Osteocyte (in vitro differentiated cells): ENCODE results near the gene IMMP2L. TPM values are rescaled to one million over a fixed set of nuclear protein-coding genes. Genes with fewer than 3 reads are reported as not detected.
"Not testable (repeated sequence)": the region's sequence is repeated elsewhere in the genome, so short reads cannot be mapped to it uniquely, and the experiment has no call there.

Experiments
- DNase-seq: peaks from one replicate; pipeline ENCODE4 v3.0.0; 2021; ENCODE audit warnings: mixed read lengths; ENCODE audit not compliant: unreplicated experiment; ENCODE audit errors: extremely low spot score
- H3K27ac Mint-ChIP-seq: one replicate; pipeline ENCODE4 v1.8.0; 2021; ENCODE audit warnings: mild to moderate bottlenecking, mixed read lengths; ENCODE audit not compliant: unreplicated experiment
- H3K27me3 Mint-ChIP-seq: one replicate; pipeline ENCODE4 v1.8.0; 2021; ENCODE audit warnings: mixed read lengths; ENCODE audit not compliant: unreplicated experiment
- H3K36me3 Mint-ChIP-seq: one replicate; pipeline ENCODE4 v1.8.0; 2021; ENCODE audit warnings: mixed read lengths; ENCODE audit not compliant: unreplicated experiment
- H3K4me1 Mint-ChIP-seq: one replicate; pipeline ENCODE4 v1.8.0; 2021; ENCODE audit warnings: mixed read lengths; ENCODE audit not compliant: unreplicated experiment
- H3K4me3 Mint-ChIP-seq: one replicate; pipeline ENCODE4 v1.8.0; 2021; ENCODE audit warnings: mild to moderate bottlenecking, moderate library complexity, mixed read lengths; ENCODE audit not compliant: unreplicated experiment
- H3K9me3 Mint-ChIP-seq: one replicate; pipeline ENCODE4 v1.8.0; 2021; ENCODE audit warnings: mixed read lengths; ENCODE audit not compliant: unreplicated experiment
- total RNA-seq: library from RNA; stranded (reverse); gene quantifications from 2 replicates; pipeline ENCODE4 v1.2.1, GENCODE V29; 2021
- TF ChIP-seq, protein P1 (sequence below): fragments of 200-600 bp; sonication (generic); IDR thresholded peaks from 2 replicates; pipeline ENCODE4 v1.5.0; 2021; ENCODE audit warnings: antibody characterized with exemption, mild to moderate bottlenecking, moderate library complexity

IMMP2L gene
- total RNA-seq, 1 donor from 2014 or later: 15.6 TPM

DNA sequence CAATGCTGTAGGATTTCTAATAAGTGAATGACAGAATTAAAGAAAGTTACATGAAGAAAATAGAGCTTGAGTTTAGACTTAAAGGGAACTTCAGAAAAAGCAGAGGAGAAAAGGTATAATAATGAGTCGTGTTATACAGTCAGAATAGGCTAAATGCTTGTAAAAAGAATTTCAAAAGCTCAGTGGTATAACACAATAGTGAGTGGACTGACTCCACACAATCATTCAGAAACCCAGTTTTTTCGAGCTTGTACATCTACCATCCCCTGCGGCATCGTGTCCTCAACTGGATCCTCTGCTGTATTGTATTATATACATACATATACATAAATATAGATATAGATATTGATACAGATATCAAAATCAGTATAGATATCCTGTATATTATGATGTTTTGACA lies 52.2 kb downstream of the IMMP2L start:
- TF ChIP-seq, protein P1, sequence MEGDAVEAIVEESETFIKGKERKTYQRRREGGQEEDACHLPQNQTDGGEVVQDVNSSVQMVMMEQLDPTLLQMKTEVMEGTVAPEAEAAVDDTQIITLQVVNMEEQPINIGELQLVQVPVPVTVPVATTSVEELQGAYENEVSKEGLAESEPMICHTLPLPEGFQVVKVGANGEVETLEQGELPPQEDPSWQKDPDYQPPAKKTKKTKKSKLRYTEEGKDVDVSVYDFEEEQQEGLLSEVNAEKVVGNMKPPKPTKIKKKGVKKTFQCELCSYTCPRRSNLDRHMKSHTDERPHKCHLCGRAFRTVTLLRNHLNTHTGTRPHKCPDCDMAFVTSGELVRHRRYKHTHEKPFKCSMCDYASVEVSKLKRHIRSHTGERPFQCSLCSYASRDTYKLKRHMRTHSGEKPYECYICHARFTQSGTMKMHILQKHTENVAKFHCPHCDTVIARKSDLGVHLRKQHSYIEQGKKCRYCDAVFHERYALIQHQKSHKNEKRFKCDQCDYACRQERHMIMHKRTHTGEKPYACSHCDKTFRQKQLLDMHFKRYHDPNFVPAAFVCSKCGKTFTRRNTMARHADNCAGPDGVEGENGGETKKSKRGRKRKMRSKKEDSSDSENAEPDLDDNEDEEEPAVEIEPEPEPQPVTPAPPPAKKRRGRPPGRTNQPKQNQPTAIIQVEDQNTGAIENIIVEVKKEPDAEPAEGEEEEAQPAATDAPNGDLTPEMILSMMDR: no peak
- H3K27ac Mint-ChIP-seq: no peak overlapping the region
- H3K9me3 Mint-ChIP-seq: peaks cover 16% of the 10 kb centered on the region
- no peak for DNase-seq
- peaks cover 4% of the 10 kb centered on the region for H3K36me3 Mint-ChIP-seq
- H3K4me3 Mint-ChIP-seq: no peak overlapping the region
- H3K27me3 Mint-ChIP-seq: no peaks in the 10 kb centered on the region
- no peaks in the 10 kb centered on the region for H3K4me1 Mint-ChIP-seq

DNA sequence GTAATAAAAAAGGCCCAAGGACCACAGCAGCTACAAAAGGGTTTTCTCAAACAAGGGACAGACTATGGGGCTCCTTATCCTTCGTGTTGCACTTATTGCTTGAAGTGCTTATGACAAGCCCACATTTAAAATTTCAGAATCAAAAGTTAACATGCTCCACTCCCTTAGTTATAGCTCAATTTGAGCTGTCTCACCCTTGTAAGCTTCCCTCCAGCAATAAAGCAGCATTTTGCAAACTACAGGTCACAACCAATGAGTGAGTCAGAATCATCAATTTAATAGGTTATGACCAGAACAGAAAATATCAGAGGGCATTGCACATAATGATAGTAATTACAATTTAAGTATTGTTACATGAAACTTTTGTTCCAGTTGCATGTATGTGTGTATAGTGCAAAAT lies 53.0 kb downstream of the IMMP2L start:
- H3K36me3 Mint-ChIP-seq: peaks cover 4% of the 10 kb centered on the region
- H3K9me3 Mint-ChIP-seq: peaks cover 16% of the 10 kb centered on the region
- no peak for DNase-seq
- H3K27ac Mint-ChIP-seq: no peak overlapping the region
- H3K4me3 Mint-ChIP-seq: no peak overlapping the region
- TF ChIP-seq, protein P1: no peak
- no peaks in the 10 kb centered on the region for H3K27me3 Mint-ChIP-seq
- H3K4me1 Mint-ChIP-seq: no peaks in the 10 kb centered on the region

DNA sequence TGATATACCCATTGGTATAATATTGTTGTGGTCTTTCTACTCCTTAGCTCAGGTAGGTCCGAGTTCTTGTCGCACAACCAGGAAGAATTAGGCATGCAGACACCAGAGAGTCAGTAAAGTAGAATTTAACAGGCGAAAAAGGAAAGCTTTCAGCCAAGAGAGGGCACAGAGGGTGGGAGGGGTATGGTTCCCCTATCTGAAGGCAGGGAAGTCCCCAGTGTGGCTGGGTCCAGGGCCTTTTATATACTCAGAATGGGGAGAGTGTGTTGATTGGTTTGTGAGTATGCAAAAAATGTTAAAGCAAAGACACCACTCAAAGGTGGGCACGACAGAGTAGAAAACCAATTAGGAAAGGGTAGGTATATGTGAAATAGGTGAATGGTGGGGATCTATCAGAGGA lies 53.9 kb downstream of the IMMP2L start:
- Mint-ChIP-seq H3K36me3 (peaks cover 4% of the 10 kb centered on the region), H3K27ac (no peak overlapping the region), H3K4me3 (no peak overlapping the region), H3K4me1 (no peaks in the 10 kb centered on the region), H3K9me3 (peaks cover 16% of the 10 kb centered on the region), H3K27me3 (no peaks in the 10 kb centered on the region)
- TF ChIP-seq, protein P1: no peak
- DNase-seq: no peak

DNA sequence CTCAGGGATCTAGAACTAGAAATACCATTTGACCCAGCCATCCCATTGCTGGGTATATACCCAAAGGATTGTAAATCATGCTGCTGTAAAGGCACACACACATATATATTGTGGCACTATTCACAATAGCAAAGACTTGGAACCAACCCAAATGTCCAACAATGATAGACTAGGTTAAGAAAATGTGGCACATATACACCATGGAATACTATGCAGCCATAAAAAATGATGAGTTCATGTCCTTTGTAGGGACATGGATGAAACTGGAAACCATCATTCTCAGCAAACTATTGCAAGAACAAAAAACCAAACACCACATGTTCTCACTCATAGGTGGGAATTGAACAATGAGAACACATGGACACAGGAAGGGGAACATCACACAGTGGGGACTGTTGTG lies 56.9 kb downstream of the IMMP2L start:
- H3K36me3 Mint-ChIP-seq, H3K27me3 Mint-ChIP-seq, H3K4me3 Mint-ChIP-seq, DNase-seq, H3K4me1 Mint-ChIP-seq, H3K27ac Mint-ChIP-seq, H3K9me3 Mint-ChIP-seq: not testable (repeated sequence)

DNA sequence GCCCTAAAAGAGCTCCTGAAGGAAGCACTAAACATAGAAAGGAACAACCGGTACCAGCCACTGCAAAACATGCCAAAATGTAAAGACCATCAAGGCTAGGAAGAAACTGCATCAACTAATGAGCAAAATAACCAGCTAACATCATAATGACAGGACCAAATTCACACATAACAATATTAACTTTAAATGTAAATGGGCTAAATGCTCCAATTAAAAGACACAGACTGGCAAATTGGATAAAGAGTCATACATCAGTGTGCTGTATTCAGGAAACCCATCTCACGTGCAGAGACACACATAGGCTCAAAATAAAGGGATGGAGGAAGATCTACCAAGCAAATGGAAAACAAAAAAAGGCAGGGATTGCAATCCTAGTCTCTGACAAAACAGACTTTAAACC lies 60.5 kb downstream of the IMMP2L start:
- peaks cover 15% of the 10 kb centered on the region for H3K9me3 Mint-ChIP-seq
- H3K27ac Mint-ChIP-seq, H3K27me3 Mint-ChIP-seq, DNase-seq, H3K36me3 Mint-ChIP-seq, H3K4me3 Mint-ChIP-seq, H3K4me1 Mint-ChIP-seq: not testable (repeated sequence)

DNA sequence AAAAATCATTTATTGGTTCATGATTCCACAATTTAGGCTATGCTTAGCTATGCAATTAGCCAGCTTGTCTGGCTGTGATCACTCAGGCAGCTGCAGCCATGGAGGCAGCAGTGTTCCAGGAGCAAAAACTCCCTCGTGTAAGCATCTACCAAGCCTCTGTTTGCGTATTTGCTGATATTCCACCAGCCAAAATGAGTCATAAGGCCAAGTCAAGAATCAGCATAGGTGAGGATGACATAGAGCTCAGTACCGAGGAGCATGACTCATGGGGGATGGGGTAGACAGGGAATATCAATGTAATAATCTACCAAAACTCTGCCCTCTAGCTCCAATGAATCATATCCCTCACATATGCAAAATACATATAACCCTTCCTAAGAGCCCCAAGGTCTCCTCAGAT lies 63.3 kb downstream of the IMMP2L start:
- H3K4me3 Mint-ChIP-seq: no peak overlapping the region
- no peak for DNase-seq
- H3K4me1 Mint-ChIP-seq: no peaks in the 10 kb centered on the region
- no peaks in the 10 kb centered on the region for H3K27me3 Mint-ChIP-seq
- no peak overlapping the region for H3K27ac Mint-ChIP-seq
- peaks cover 2% of the 10 kb centered on the region for H3K36me3 Mint-ChIP-seq
- H3K9me3 Mint-ChIP-seq: peaks cover 15% of the 10 kb centered on the region
- TF ChIP-seq, protein P1: no peak
